SIG-M5 (cell line): ENCODE results near the gene APPBP2.
"Not testable (repeated sequence)": the region's sequence is repeated elsewhere in the genome, so short reads cannot be mapped to it uniquely, and the experiment has no call there.

ENCODE experiments used
- DNase-seq: peaks from one replicate; lab custom pipeline; 2025; lab: John Stamatoyannopoulos, UW

Gene APPBP2, protein sequence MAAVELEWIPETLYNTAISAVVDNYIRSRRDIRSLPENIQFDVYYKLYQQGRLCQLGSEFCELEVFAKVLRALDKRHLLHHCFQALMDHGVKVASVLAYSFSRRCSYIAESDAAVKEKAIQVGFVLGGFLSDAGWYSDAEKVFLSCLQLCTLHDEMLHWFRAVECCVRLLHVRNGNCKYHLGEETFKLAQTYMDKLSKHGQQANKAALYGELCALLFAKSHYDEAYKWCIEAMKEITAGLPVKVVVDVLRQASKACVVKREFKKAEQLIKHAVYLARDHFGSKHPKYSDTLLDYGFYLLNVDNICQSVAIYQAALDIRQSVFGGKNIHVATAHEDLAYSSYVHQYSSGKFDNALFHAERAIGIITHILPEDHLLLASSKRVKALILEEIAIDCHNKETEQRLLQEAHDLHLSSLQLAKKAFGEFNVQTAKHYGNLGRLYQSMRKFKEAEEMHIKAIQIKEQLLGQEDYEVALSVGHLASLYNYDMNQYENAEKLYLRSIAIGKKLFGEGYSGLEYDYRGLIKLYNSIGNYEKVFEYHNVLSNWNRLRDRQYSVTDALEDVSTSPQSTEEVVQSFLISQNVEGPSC

DNA sequence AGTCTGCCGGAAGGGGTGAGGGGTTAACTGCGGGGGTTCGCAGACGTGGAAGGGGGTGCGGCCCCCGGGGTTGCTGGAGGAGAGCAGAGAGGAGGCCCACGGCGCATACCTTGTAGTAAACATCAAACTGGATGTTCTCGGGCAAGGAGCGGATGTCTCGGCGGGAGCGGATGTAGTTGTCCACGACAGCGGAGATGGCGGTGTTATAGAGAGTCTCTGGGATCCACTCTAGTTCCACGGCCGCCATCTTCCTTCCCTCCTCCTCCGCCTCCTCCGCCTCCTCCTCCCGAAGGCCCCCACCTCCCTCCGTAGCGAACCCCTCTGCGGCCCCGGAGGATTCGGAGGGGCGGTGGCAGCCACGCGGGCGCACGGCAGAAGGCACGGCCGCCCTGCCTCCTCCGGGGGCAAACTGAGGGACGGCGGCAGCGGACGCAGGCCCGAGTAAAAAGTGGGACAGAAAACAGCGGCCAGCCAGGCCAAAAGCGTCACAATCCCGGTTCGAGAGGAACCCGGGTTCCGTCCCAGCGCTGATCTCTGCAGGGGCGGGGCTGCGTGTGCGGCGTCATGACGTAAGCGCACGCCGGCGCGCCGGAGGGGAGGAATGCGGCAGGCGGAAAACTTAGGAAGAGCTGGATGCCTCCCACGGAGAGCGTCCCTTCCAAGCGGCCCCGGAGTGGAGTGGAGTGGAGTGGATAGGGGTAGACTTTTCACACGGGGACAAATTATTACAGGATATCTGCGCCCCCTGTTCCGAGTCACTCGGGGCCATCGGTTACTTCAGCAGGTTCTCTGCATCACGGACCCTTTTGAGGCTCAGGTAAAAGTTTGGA is at the start of gene APPBP2:
APPBP2 (minus strand) TSS at position 558 of the 830 bp plus-strand sequence; CDS start at position 247, 311 bp downstream.
- no peak for DNase-seq

DNA sequence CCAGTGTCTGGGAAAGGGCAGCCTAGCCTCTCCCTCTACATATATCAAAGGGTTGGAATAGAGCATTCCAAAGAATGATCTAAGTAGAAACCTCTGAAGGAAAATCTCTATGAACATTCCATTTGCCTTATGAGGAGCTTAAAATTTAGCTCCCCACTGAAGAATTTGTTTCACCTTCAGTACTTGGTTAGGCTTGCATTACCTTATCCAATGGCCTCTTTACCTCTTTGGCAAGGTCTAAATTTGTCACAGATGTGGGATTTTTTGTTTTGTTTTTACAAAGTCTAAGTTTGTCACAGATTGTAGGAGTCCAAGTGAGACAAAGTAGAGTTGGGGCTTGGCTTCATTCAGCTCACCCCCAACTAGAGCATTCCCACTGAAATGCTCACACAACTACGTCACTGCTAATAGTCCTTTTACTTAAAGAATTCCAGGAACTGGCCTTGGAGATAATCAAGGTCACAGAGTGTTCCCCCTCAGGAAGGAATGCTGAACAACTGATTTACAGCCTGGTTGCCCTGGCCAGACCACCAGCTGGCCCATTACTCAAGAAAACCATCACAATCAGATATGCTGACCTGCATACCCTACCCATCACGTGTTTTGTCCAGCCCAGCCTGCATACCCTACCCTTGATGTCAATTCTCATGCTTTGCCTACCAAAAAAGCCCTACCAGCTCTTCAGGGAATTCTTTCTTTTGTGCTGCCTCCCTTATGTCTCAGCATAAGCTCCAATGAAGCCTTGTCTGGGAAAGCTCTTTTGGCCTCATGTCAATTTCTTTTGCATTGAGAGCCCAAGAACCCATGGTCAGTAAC is 47.4 kb upstream of the APPBP2 start:
- no peak for DNase-seq

DNA sequence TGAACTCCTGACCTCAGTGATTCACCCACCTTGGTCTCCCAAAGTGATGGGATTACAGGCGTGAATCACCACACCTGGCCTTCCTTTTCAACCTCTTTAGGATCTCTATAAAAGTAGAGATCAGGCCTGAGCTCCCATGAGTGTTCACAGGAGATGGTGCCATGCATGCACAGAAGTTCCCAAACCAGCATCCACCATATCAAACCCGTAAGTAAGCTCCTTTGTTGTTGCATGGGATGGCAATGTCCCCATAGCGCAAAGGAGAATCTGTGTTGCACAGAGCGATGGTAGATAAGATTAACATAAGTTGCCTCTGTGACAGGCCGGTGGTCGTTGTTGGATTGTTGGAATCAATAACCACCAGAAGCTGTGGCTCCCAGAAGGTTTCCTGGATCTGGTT is 39.2 kb upstream of the APPBP2 start:
- DNase-seq = no peak

DNA sequence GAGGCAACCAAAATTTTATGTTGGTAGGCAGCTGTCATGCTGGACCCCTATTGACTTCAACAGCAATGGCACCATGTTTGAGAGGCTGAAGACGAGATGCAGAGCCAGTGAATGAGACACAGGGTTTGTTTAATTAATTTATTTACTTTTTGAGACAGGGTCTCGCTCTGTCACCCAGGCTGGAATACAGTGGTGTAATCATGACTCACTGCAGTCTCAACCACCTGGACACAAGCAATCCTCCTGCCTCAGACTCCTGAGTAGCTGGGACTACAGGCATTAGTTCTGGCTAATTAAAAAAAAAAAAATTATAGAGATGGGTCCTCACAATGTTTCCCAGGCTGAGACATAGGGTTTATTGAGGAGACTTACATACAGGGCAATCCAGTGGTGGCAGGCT is 37.7 kb upstream of the APPBP2 start:
- no peak for DNase-seq

DNA sequence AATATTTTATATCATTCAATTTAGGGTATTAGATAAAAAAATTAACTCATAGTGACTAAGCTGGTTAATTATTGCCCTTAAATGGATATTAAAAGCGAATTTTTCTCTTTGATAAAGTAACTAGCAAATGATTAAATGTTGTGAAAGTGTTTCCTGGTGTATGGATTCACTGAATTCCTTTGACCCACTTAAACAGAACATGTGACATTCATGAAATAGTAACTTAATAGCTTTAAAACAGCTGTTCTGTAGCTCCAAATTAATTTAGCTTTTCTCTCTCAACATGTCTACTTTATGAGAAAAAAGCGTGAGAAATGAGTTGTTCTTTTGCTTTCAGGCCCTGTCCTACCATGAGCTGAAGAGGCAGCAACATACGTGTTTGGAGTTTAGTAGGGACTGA is 36.4 kb upstream of the APPBP2 start:
- no peak for DNase-seq

DNA sequence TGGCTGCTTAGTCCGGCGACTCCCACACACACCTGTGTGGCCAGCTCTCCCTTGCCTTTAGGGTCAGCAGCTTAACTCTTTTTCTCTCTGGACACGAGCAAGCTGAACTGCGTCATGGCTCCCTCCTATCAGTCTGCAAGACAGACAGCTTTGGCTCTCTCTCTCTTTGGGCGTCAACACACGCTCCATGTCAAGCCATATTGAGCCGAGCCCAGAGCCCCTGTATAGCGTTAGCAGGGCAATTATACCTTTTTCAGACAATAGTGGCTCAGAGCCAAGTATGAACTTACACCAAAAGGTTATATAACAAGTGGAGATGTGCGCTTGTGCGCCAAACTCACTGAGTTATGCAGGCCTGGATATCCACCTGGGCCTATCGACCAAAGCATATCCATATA is 34.8 kb upstream of the APPBP2 start:
- no peak for DNase-seq

DNA sequence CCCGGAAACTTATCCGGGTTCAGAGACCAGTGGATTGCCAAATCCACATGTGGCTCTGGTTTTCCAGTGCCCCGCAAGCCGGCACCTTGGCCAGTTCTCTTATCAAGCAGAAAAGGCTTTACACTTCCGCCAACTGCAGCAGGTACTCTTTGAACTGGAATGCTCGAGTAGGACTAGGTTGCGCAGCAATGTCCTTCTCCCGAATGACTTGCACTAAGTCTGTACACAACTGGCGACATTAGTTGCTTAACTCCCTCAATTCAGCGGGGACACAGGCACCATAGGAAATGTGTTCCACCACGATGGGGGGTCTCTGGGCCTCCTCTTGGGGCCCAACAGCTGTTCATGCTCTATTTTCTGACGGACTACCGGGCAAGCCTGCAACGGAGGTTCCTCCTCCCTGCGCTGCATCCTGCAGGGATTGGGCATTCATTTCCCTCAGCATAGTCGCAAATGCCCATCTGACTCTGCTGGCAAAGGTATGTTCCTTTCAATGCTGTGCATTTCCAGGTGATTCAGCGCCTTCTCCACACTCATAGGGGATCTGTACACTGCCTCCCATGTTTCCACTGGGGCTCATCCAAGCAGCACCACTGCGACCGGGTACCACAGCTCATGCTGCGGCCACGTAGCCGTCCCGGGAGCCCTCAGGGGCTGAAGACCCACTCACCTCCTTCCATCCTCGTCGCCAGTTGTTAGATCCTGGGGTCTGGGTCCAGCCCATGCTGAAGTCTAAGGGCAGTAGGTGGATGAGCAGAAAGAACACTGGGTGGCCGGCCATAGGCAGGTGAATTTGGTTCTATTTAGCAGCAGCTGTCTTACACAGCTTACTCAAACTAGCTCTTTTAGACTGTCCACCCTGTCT is 34.2 kb upstream of the APPBP2 start:
- DNase-seq = no peak

DNA sequence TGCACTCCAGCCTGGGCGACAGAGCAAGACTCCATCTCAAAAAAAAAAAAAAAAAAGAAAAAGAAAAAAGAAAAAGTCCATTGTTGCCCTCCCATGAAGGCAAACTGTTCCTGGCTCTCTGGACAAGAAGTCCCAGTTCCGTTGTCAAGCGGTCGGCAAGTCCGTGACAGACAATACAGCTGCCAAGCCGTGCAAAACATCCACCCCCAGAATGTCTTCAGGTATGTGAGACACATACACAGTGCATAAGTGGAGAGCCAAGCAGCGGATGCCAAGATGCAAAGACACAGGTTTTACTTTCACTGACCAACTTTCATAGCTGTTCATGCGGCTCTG is 33.6 kb upstream of the APPBP2 start:
- DNase-seq = no peak

DNA sequence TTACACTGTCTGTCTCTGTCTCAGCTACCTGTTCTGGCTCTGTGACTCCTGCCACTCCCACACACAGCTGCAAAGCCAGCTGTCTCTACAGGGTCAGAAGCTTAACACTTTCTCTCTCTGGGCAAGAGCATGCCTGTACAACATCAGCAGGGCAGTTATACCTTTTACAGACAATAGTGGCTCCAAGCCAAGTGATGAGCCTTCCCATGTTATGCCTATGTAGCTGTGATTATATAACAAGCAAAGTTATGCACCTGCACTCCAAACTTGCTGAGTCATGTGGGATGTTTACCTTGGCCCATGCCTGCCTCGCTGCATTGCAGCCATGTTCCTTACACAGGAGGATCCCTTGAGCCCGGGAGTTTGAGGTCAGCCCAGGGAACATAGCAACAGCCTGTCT is 31.8 kb upstream of the APPBP2 start:
- DNase-seq = no peak

DNA sequence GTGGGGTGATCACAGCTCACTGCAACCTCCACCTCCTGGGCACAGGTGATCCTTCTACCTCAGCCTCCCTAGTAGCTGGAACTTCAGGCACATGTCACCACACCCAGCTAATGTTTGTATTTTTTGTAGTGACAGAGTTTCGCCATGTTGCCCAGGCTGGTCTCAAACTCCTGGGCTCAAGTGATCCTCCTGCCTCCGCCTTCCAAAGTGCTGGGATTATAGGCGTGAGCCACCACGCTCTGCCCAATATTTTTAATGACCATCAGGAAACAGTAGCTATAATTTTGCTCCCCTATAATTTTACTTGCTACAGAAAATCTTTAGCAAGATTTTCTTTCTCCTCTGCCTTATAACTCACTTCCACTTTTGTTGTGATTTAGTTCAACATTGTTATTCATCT is 29.7 kb upstream of the APPBP2 start:
- no peak for DNase-seq

DNA sequence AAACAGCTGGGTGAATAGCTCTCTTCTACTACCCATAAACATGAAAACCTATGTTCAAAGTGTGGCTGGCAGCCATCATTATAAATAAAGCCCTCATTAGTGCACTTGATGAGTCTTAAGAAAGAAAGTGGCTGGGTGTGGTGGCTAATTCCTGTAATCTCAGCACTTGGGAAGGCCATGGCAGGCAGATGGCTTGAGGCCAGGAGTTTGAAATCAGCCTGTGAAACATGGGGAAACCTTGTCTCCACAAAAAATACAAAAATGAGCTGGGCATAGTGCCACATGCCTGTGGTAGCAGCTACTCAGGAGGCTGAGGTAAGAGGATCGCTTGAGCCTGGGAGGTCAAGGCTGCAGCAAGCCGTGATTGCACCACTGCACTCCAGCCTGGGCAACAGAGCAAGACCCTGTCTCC is 28.3 kb upstream of the APPBP2 start:
- DNase-seq = no peak

DNA sequence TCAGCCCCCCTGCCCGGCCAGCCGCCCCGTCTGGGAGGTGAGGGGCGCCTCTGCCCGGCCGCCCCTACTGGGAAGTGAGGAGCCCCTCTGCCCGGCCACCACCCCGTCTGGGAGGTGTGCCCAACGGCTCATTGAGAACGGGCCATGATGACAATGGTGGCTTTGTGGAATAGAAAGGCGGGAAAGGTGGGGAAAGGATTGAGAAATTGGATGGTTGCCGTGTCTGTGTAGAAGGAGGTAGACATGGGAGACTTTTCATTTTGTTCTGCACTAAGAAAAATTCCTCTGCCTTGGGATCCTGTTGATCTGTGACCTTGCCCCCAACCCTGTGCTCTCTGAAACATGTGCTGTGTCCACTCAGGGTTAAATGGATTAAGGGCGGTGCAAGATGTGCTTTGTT is 26.2 kb upstream of the APPBP2 start:
- not testable (repeated sequence) for DNase-seq

DNA sequence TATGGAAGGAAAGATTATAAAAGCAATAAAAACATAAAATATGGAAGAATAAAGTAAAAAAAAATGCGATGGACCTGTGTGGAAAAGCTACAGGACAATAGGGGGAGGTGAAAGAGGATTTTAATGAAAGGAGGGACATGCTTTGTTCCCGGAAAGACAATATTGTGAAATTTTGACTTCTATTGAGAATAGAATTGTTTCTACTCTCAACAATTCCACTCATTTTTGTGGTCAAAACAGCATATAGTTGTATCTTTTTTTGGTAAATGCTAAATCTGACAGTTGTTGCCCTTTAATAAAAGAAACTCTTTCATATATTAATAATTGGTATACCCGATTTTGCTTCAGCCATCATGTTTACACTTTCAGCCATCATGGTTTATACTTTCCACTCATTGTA is 22.9 kb upstream of the APPBP2 start:
- no peak for DNase-seq

DNA sequence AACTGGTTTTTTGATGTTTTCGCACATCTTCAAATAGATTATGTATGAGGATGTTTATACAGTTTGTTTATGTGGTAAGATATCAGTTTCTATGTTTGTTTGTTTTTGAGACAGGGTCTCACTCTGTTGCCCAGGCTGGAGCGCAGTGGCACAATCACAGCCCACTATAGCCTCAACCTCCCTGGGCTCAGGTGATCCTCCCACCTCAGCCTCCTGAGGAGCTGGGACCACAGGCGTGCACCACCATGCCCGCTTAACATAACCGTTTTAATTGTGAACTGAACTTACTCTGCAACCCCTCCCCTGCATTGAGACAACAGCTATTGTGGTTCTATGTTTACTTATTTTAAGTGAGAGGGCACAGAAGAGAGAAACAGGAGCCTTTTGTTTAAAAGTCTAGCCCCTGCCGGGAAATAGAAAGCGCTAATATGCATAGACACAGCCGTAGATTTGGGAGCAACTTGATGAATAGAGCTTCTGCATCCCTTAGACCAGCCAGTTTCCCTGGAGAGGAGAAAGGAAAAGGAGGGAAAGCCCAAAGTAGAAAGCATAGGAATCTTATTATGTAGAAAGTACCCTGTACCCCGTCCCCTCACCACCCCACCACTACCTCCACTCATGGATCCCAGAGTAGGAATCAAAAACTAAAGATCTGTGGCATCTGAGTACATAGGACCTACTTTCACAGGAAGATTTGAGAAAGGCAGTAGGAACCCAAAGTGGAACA is 19.6 kb upstream of the APPBP2 start:
- no peak for DNase-seq

DNA sequence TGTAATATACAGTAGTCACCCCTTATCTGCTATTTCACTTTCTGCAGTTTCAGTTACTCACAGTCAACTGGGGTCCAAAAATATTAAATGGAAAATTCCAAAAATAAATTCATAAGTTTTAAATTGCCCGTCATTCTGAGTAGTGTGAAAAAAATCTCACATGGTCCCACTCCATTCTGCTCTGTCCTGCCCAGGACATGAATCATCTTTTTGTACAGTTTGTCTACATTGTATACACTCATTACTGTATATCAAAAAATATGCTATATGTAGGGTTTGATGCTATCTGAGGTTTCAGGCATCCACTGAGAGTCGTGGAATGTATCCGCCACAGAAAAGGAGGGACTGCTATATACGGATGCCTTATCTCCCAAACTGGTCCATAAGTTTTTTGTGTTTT is 16.0 kb upstream of the APPBP2 start:
- DNase-seq = no peak

DNA sequence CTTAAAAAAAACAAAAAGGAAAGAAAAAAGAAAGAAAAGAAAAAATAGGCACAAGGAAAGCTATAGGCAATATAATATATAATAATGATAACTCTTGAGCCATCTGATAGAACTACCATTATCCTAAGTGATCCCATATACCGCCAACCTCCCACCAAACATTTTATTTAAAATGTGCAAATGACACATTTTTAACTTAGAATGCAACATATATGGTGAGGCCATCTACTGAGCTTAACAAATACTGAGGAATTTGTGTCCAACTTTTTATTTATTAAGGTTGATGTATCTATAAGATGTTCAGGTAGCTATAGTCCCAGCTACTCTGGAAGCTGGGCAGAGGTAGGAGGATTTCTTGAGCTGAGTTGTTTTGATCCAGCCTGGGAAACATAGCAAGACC is 14.4 kb upstream of the APPBP2 start:
- DNase-seq = no peak

DNA sequence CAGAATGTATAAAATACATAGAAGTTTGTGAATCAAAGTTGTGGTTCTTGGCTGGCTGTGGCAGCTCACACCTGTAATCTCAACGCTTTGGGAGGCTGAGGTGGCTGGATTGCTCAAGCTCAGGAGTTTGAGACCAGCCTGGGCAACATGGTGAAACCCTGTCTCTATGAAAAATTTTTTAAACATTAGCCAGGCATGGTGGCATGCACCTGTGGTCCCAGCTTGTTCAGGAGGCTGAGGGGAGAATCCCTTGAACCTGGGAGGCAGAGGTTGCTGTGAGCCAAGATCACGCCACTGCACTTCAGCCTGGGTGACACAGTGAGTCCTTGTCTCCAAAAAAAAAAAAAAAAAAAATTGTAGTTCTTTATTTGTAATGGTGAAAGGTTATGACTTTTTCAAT is 13.8 kb upstream of the APPBP2 start:
- no peak for DNase-seq

DNA sequence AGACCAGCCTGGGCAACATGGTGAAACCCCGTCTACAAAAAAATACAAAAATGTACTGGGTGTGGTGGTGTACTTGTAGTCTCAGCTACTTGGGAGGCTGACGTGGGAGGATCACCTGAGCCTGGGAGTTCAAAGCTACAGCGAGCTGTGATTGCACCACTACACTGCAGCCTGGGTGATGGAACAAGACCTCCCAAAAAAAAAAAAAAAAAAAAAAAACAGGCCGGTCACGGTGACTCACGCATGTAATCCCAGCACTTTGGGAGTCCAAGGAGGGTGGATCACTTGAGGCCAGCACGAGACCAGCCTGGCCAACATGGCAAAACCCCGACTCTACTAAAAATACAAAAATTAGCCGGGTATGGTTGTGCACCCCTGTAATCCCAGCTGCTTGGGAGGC is 12.7 kb upstream of the APPBP2 start:
- DNase-seq = no peak

DNA sequence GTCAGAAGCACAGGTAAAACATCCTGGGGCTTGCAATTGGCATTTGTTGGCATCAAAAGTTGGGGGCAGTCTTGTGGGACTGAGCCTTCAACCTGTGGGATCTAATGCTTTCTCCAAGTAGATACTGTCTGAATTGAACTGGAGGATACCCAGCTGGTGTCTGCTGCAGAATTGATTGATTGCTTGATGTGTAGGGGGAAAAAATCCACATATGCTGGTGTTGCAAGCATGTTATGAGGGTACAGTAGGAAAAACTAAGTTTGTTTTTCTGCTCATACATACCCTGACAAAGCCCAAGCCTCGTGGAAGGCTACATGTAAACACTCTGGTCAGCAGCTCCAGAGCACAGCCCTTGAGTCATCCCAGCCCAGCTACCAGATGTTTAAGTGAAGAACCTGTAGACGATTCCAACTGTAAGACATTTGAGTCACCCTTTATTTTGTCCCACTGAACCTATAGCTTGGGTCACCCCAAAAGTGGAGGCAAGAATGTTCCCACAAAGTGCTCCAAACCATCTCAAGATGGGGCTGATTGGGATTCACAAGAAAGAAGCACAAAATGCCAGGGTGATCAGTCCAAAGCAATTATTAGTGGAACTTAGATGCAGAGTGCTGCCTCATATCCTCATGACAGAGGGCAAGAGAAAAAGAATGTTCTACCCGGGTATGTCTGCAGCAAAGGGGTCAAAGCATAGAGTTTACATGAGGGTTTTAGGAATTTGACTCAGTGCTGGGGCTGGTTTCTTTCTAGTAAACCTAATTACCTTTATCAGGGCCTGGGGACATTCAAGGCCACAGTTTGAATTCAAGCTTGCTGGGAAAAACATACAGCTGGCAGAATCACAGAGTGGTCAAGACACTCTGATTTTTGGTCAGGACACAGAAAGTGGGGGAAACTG is 9.6 kb upstream of the APPBP2 start:
- DNase-seq = no peak
